ENCODE results near the gene NEDD9. TPM values are rescaled to one million over a fixed set of nuclear protein-coding genes. Genes with fewer than 3 reads are reported as not detected.
A peak's percentile ranks its signal among the peaks of the same experiment; 100 is the strongest.

The NEDD9 gene
- total and polyA plus RNA-seq, 2 of the 13 experiments (the other 11 are each of a cell fraction or from before 2014, with no cell fraction given): 27.1 to 389 TPM

DNA sequence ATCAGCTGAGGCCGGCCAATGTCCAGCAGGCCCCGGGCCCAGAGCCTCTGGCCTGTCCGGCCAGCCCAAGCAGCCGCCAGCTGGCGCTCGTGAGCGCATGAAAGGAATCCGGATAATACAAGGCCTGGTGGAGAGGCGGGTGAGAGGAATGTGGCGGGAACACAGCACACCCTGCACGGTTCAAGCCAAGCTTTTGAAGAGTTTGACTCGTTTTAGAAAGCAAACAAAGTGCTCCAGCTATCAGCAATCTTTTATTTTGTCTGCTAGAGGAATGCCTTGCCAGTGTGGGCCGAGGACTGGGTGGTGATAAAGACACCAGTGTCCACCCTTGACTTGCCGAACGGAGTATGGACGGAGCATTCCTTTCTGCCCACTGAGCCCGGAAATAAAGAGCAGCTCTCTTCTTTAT lies 9.3 kb upstream of the NEDD9 start (continued):
- TF ChIP-seq, protein P1, sequence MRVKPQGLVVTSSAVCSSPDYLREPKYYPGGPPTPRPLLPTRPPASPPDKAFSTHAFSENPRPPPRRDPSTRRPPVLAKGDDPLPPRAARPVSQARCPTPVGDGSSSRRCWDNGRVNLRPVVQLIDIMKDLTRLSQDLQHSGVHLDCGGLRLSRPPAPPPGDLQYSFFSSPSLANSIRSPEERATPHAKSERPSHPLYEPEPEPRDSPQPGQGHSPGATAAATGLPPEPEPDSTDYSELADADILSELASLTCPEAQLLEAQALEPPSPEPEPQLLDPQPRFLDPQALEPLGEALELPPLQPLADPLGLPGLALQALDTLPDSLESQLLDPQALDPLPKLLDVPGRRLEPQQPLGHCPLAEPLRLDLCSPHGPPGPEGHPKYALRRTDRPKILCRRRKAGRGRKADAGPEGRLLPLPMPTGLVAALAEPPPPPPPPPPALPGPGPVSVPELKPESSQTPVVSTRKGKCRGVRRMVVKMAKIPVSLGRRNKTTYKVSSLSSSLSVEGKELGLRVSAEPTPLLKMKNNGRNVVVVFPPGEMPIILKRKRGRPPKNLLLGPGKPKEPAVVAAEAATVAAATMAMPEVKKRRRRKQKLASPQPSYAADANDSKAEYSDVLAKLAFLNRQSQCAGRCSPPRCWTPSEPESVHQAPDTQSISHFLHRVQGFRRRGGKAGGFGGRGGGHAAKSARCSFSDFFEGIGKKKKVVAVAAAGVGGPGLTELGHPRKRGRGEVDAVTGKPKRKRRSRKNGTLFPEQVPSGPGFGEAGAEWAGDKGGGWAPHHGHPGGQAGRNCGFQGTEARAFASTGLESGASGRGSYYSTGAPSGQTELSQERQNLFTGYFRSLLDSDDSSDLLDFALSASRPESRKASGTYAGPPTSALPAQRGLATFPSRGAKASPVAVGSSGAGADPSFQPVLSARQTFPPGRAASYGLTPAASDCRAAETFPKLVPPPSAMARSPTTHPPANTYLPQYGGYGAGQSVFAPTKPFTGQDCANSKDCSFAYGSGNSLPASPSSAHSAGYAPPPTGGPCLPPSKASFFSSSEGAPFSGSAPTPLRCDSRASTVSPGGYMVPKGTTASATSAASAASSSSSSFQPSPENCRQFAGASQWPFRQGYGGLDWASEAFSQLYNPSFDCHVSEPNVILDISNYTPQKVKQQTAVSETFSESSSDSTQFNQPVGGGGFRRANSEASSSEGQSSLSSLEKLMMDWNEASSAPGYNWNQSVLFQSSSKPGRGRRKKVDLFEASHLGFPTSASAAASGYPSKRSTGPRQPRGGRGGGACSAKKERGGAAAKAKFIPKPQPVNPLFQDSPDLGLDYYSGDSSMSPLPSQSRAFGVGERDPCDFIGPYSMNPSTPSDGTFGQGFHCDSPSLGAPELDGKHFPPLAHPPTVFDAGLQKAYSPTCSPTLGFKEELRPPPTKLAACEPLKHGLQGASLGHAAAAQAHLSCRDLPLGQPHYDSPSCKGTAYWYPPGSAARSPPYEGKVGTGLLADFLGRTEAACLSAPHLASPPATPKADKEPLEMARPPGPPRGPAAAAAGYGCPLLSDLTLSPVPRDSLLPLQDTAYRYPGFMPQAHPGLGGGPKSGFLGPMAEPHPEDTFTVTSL (CRISPR knock-in tag; IDR thresholded peaks at IDR 0.05; ENCODE audit: borderline replicate concordance): peak; percentile 73; the same call in 1 of the 2 replicates
- peak; percentile 64; the same call in 1 of the 2 replicates for TF ChIP-seq KAT7 (CRISPR knock-in tag; IDR thresholded peaks at IDR 0.05; ENCODE audit: borderline replicate concordance)
- peak; percentile 71 for TF ChIP-seq SIX1 (CRISPR knock-in tag; IDR thresholded peaks at IDR 0.05; ENCODE audit: borderline replicate concordance)
- peak; percentile 77; the same call in 1 of the 2 replicates for TF ChIP-seq HIVEP1 (CRISPR knock-in tag; IDR thresholded peaks at IDR 0.05)
- peak; percentile 55; the same call in 1 of the 2 replicates for TF ChIP-seq SNAI1 (CRISPR knock-in tag; IDR thresholded peaks at IDR 0.05; ENCODE audit: borderline replicate concordance)
- no peak for TF ChIP-seq TCF12 (IDR thresholded peaks at IDR 0.05)
- no peak for TF ChIP-seq TCF12 (CRISPR knock-in tag; IDR thresholded peaks at IDR 0.05)
- no peak for TF ChIP-seq JARID2 (CRISPR knock-in tag; IDR thresholded peaks at IDR 0.05; ENCODE audit: insufficient replicate concordance)
- TF ChIP-seq ZNF335 (CRISPR knock-in tag; IDR thresholded peaks at IDR 0.05): peak; percentile 56; the same call in 1 of the 2 replicates
- 0 out of 2 replicates have a peak, but pooled peaks have one; percentile 45 for TF ChIP-seq ZNF17 (CRISPR knock-in tag; IDR thresholded peaks at IDR 0.05)
- TF ChIP-seq HNF4G (IDR thresholded peaks at IDR 0.05; ENCODE audit: borderline replicate concordance, low read depth, low read length): peak; percentile 45; the same call in 1 of the 2 replicates
- TF ChIP-seq HNF4G (CRISPR knock-in tag; IDR thresholded peaks at IDR 0.05; ENCODE audit: borderline replicate concordance, low read depth): no peak
- TF ChIP-seq ZNF839 (CRISPR knock-in tag; IDR thresholded peaks at IDR 0.05; ENCODE audit: borderline replicate concordance): no peak
- peak; percentile 84 for TF ChIP-seq MTA1 (CRISPR knock-in tag; IDR thresholded peaks at IDR 0.05; ENCODE audit: borderline replicate concordance)
- TF ChIP-seq NFKB2 (CRISPR knock-in tag; IDR thresholded peaks at IDR 0.05; ENCODE audit: borderline replicate concordance): peak; percentile 93; the same call in 1 of the 2 replicates
- TF ChIP-seq ZNF451 (CRISPR knock-in tag; IDR thresholded peaks at IDR 0.05): no peak; the same call in 1 of the 2 replicates
- TF ChIP-seq ZNF124 (CRISPR knock-in tag; IDR thresholded peaks at IDR 0.05): no peak; the same call in 1 of the 2 replicates
- no peak for TF ChIP-seq ZNF775 (CRISPR knock-in tag; IDR thresholded peaks at IDR 0.05; ENCODE audit: borderline replicate concordance)
- TF ChIP-seq, protein P2, sequence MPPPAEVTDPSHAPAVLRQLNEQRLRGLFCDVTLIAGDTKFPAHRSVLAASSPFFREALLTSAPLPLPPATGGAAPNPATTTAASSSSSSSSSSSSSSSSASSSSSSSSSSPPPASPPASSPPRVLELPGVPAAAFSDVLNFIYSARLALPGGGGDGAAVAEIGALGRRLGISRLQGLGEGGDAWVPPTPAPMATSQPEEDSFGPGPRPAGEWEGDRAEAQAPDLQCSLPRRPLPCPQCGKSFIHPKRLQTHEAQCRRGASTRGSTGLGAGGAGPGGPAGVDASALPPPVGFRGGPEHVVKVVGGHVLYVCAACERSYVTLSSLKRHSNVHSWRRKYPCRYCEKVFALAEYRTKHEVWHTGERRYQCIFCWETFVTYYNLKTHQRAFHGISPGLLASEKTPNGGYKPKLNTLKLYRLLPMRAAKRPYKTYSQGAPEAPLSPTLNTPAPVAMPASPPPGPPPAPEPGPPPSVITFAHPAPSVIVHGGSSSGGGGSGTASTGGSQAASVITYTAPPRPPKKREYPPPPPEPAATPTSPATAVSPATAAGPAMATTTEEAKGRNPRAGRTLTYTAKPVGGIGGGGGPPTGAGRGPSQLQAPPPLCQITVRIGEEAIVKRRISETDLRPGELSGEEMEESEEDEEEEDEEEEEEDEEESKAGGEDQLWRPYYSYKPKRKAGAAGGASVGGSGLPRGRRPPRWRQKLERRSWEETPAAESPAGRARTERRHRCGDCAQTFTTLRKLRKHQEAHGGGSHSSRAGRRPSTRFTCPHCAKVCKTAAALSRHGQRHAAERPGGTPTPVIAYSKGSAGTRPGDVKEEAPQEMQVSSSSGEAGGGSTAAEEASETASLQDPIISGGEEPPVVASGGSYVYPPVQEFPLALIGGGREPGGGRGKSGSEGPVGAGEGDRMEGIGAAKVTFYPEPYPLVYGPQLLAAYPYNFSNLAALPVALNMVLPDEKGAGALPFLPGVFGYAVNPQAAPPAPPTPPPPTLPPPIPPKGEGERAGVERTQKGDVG (CRISPR knock-in tag; IDR thresholded peaks at IDR 0.05; ENCODE audit: borderline replicate concordance): peak; percentile 100
- no peak for TF ChIP-seq ZBTB1 (CRISPR knock-in tag; IDR thresholded peaks at IDR 0.05; ENCODE audit: borderline replicate concordance)
- TF ChIP-seq ZNF282 (IDR thresholded peaks at IDR 0.05; ENCODE audit: partially characterized antibody): no peak
- TF ChIP-seq HOXA9 (CRISPR knock-in tag; IDR thresholded peaks at IDR 0.05; ENCODE audit: borderline replicate concordance): no peak

All from HepG2 (cell line).